ENCODE measurements around the gene TLL2.

TLL2 gene

GRCh38 chr10:96495544-96495943 lies 18.2 kb downstream of the TLL2 start:
- no peak for TF ChIP-seq EGR1 (IDR thresholded peaks at IDR 0.05)
- no peak for TF ChIP-seq REST (IDR thresholded peaks at IDR 0.05; ENCODE audit: low read depth)
- no peak for TF ChIP-seq ZBTB7A (IDR thresholded peaks at IDR 0.05; ENCODE audit: low read depth)
- no peak for TF ChIP-seq CREB1 (IDR thresholded peaks at IDR 0.05; ENCODE audit: low read depth)
- no peak for TF ChIP-seq TCF12 (IDR thresholded peaks at IDR 0.05; ENCODE audit: low read depth)
- no peak for TF ChIP-seq YY1 (IDR thresholded peaks at IDR 0.05; ENCODE audit: low read depth)
- no peak for TF ChIP-seq TEAD4 (IDR thresholded peaks at IDR 0.05)
- no peak for TF ChIP-seq MAX (IDR thresholded peaks at IDR 0.05)
- no peak for TF ChIP-seq NFIC (IDR thresholded peaks at IDR 0.05)
- no peak for TF ChIP-seq USF1 (IDR thresholded peaks at IDR 0.05)
- TF ChIP-seq FOXM1 (IDR thresholded peaks at IDR 0.05; ENCODE audit: borderline replicate concordance, low read depth), result no peak
- TF ChIP-seq CEBPB (IDR thresholded peaks at IDR 0.05), result no peak
- TF ChIP-seq RAD21 (IDR thresholded peaks at IDR 0.05; ENCODE audit: low read depth), result no peak
- no peak for TF ChIP-seq TAF1 (IDR thresholded peaks at IDR 0.05; ENCODE audit: low read depth)
- TF ChIP-seq EP300 (IDR thresholded peaks at IDR 0.05; ENCODE audit: borderline replicate concordance), result no peak

- no peak for TF ChIP-seq YY1 (IDR thresholded peaks at IDR 0.05; ENCODE audit: low read depth)
- no peak for TF ChIP-seq EP300 (IDR thresholded peaks at IDR 0.05; ENCODE audit: borderline replicate concordance)
- TF ChIP-seq CEBPB (IDR thresholded peaks at IDR 0.05), result no peak
- no peak for TF ChIP-seq TEAD4 (IDR thresholded peaks at IDR 0.05)
- TF ChIP-seq FOXM1 (IDR thresholded peaks at IDR 0.05; ENCODE audit: borderline replicate concordance, low read depth), result no peak
- no peak for TF ChIP-seq CREB1 (IDR thresholded peaks at IDR 0.05; ENCODE audit: low read depth)
- TF ChIP-seq ZBTB7A (IDR thresholded peaks at IDR 0.05; ENCODE audit: low read depth), result no peak
- no peak for TF ChIP-seq EGR1 (IDR thresholded peaks at IDR 0.05)
- no peak for TF ChIP-seq NFIC (IDR thresholded peaks at IDR 0.05)
- TF ChIP-seq USF1 (IDR thresholded peaks at IDR 0.05), result no peak
- no peak for TF ChIP-seq RAD21 (IDR thresholded peaks at IDR 0.05; ENCODE audit: low read depth)
Observed at GRCh38 chr10:96494694-96495093, 19.0 kb downstream of the TLL2 start.

GRCh38 chr10:96493871-96494525 lies 19.7 kb downstream of the TLL2 start:
- no peak for TF ChIP-seq NFIC (IDR thresholded peaks at IDR 0.05)

GRCh38 chr10:96493254-96493653 lies 20.5 kb downstream of the TLL2 start:
- TF ChIP-seq ZBTB7A (IDR thresholded peaks at IDR 0.05; ENCODE audit: low read depth), result no peak

GRCh38 chr10:96491303-96491702 lies 22.4 kb downstream of the TLL2 start:
- TF ChIP-seq YY1 (IDR thresholded peaks at IDR 0.05; ENCODE audit: low read depth) (no peak), ZBTB7A (IDR thresholded peaks at IDR 0.05; ENCODE audit: low read depth) (no peak), EP300 (IDR thresholded peaks at IDR 0.05; ENCODE audit: borderline replicate concordance) (no peak), RAD21 (IDR thresholded peaks at IDR 0.05; ENCODE audit: low read depth) (peak; percentile 76), TCF12 (IDR thresholded peaks at IDR 0.05; ENCODE audit: low read depth) (no peak), CEBPB (IDR thresholded peaks at IDR 0.05) (no peak)

- TF ChIP-seq ZBTB7A (IDR thresholded peaks at IDR 0.05; ENCODE audit: low read depth) (no peak), USF1 (IDR thresholded peaks at IDR 0.05) (no peak), MAX (IDR thresholded peaks at IDR 0.05) (no peak), RAD21 (IDR thresholded peaks at IDR 0.05; ENCODE audit: low read depth) (no peak), CREB1 (IDR thresholded peaks at IDR 0.05; ENCODE audit: low read depth) (no peak), TEAD4 (IDR thresholded peaks at IDR 0.05) (no peak), TCF12 (IDR thresholded peaks at IDR 0.05; ENCODE audit: low read depth) (no peak), TAF1 (IDR thresholded peaks at IDR 0.05; ENCODE audit: low read depth) (no peak), YY1 (IDR thresholded peaks at IDR 0.05; ENCODE audit: low read depth) (no peak), EGR1 (IDR thresholded peaks at IDR 0.05) (no peak), REST (IDR thresholded peaks at IDR 0.05; ENCODE audit: low read depth) (no peak), EP300 (IDR thresholded peaks at IDR 0.05; ENCODE audit: borderline replicate concordance) (no peak), FOXM1 (IDR thresholded peaks at IDR 0.05; ENCODE audit: borderline replicate concordance, low read depth) (no peak), CEBPB (IDR thresholded peaks at IDR 0.05) (no peak), NFIC (IDR thresholded peaks at IDR 0.05) (no peak)
Observed at GRCh38 chr10:96488161-96488935, 25.4 kb downstream of the TLL2 start.
